ENCODE results near the gene PDE4C.
A peak's percentile ranks its signal among the peaks of the same experiment; 100 is the strongest.

PDE4C gene

DNA sequence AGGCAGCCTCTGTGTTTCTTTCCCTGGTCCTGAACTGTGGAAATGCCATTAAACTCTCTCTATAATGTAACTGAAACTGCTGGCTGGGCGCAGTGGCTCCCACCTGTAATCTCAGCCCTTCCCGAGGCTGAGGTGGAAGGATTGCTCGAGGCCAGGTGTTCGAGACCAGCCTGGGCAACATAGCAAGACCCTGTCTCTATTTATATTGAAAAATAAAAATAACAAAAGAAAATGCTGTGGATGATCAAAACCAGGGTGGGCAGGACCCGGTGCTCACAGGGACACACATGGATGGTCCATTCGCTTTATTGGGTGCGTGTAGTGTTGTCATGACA lies 29.8 kb downstream of the PDE4C start:
- DNase-seq: no peak

GRCh38 chr19:18194554-18195238 lies 31.5 kb downstream of the PDE4C start:
- DNase-seq: peak; percentile 74

DNA sequence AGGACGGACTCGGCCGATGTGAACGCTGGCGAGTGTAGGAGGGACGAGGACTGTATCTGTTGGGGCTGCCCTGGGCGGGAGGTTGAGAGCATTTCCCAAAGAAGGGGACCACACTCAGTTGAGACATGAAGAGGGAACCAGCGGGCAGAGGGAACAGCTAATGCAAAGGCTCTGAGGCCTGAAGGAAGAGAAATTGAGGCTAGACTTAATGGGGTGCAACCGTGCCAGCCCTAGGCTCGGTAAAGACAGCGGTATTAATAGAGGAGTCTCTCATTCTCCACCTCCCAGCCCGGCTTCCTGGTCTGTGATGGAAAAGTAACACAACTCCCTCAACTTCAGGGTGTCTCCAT lies 32.1 kb downstream of the PDE4C start:
- no peak for DNase-seq

- DNase-seq: no peak
These were observed 32.7 kb downstream of the PDE4C start for GRCh38 chr19:18193388-18194180.

DNA sequence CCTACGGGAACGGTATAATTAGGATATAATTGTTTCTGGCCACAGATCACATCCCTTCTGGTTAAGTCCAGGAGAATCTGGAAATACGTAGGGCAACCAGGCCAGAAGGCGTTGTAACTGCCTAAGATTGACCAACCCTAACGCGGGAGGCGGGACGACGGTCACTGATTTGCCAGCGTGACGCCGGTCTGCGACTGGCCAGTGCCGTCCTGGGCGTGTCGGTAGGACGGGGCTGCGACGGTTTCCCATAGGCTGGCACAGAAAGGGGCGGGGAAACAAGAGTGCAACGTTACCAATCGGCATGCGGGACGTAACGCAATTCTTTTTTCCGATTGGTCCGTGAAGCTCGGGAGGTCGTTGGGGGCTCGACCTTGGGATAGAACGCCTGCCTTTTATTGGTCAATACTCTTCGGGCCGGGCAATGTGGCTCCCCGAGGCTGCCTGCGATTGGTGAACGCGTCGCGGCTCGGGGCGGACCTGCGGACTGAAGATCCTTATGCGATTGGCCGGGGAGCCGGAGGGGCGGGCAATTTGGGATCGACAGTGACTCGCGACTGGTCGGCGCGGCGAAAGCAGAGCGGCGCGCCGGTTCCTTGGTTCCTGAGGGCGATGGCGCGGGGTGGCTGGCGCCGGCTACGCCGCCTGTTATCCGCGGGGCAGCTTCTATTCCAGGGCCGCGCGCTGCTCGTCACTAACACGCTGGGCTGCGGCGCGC lies 33.4 kb downstream of the PDE4C start, which contains the start of gene MPV17L2:
TSS of gene MPV17L2 (plus strand) at position 546 of the 715 bp plus-strand sequence. CDS start at position 610, 64 bp downstream.
- DNase-seq: peak; percentile 97

DNA sequence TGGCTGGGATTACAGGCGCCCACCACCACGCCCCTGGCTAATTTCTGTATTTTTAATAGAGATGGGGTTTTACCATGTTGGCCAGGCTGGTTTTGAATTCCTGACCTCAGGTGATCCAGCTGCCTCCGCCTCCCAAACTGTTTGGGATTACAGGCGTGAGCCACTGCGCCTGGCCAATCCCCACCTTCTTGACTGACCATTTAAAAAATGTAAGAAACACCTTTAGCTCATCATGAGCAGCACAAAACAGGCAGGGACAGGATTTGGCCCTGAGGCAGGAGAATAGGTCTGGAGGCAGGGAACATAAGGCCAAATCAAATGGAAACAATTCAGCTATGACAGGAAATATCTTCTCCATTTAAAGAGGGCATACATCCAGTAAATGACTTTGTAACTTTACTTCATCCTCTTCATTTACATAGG lies 34.6 kb downstream of the PDE4C start:
- DNase-seq: no peak

- DNase-seq: no peak
These were observed 36.0 kb downstream of the PDE4C start for GRCh38 chr19:18190278-18190677.

DNA sequence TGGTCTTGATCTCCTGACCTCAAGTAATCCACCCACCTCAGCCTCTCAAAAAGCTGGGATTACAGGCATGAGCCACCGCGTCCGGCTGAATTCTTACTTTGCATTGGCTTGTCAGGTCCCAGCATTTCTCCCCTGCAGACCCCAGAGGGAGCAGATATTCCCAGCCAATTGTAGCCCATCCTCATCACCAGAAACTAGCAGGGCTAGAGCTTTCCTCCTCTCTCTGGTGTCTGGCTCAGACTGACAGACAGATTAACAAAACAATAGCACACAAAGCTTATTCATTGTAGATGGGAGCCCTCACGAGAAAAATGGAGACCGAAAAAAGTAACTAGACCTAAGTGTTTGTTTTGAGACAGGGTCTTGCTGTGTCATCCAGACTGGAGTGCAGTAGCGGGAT lies 40.7 kb downstream of the PDE4C start:
- no peak for DNase-seq

GRCh38 chr19:18183529-18183928 lies 42.7 kb downstream of the PDE4C start:
- no peak for DNase-seq

- no peak for DNase-seq
These were observed 46.3 kb downstream of the PDE4C start for GRCh38 chr19:18179957-18180356.

GRCh38 chr19:18176367-18177310 lies 49.6 kb downstream of the PDE4C start:
- DNase-seq: no peak

GRCh38 chr19:18174983-18175382 lies 51.3 kb downstream of the PDE4C start:
- DNase-seq: no peak
